Endothelial cell of umbilical vein (primary cell): ENCODE measurements around the gene SUGCT. TPM values are rescaled to one million over a fixed set of nuclear protein-coding genes. Genes with fewer than 3 reads are reported as not detected.
A peak's percentile ranks its signal among the peaks of the same experiment; 100 is the strongest.

ENCODE experiments used
- BruUV-seq: library from RNA; stranded (reverse); fragments of 400-500 nt; replicated peaks from 2 replicates; lab custom pipeline; 2021; lab: Mats Ljungman, UMichigan
- CTCF ChIA-PET: fragments of 300-600, 350-600 bp; sonication (Branson Sonifier 250); formaldehyde crosslinking; loops from one replicate; lab custom pipeline; 2021; ENCODE audit warnings: antibody characterized with exemption, inconsistent platforms; lab: Charles Lee
- POLR2A ChIA-PET: fragments of 300-600, 350-600 bp; sonication (Branson Sonifier 250); formaldehyde crosslinking; loops from one replicate; lab custom pipeline; 2021; ENCODE audit warnings: antibody characterized with exemption, inconsistent platforms; lab: Charles Lee
- DNase-seq: peaks from one replicate; pipeline ENCODE4 v3.0.0-alpha.2; 2011; ENCODE audit warnings: low read depth, low spot score
- FAIRE-seq: peaks from 2 replicates; lab custom pipeline; 2011; peaks lifted over from hg19 to GRCh38; lab: Jason Lieb, UNC
- H2AFZ ChIP-seq: 2 replicates; pipeline ENCODE4 v1.6.0; 2012; ENCODE audit warnings: low read depth, low read length, control low read depth, inconsistent platforms
- H3K27ac ChIP-seq: 2 replicates; pipeline ENCODE4 v1.5.1; 2011; ENCODE audit warnings: low read depth, mild to moderate bottlenecking, control low read depth, low read length, moderate library complexity; ENCODE audit not compliant: insufficient read depth
- H3K27me3 ChIP-seq, 2 experiments: 2 replicates each; pipeline versions ENCODE4 v1.6.0 to v1.6.1; 2011; ENCODE audit warnings: low read length in 2 of 2, mixed read lengths in 1 of 2; ENCODE audit not compliant: control insufficient read depth in 2 of 2, insufficient read depth in 2 of 2
- H3K36me3 ChIP-seq, 2 experiments: 2 replicates in 1 of 2; 3 replicates in 1 of 2; pipeline ENCODE4 v1.5.1; 2011; ENCODE audit warnings: low read length in 2 of 2, mild to moderate bottlenecking in 1 of 2, moderate library complexity in 1 of 2; ENCODE audit not compliant: control insufficient read depth in 2 of 2, insufficient read depth in 2 of 2; ENCODE audit errors: extremely low read depth in 1 of 2
- H3K4me1 ChIP-seq: 3 replicates; pipeline ENCODE4 v1.5.1; 2011; ENCODE audit warnings: mild to moderate bottlenecking, low read length; ENCODE audit not compliant: control insufficient read depth, insufficient read depth; ENCODE audit errors: extremely low read depth
- H3K4me2 ChIP-seq: 2 replicates; pipeline ENCODE4 v1.6.1; 2011; ENCODE audit warnings: low read length, control low read depth, mixed read lengths; ENCODE audit not compliant: insufficient read depth
- H3K4me3 ChIP-seq, 3 experiments: fragments of 200-600 bp in 1 of 3; sonication (generic), shearing (Covaris generic) in 1 of 3; replicated peaks in 1 of 3; 2 replicates each; pipeline ENCODE4 v1.5.1; 2011 to 2016; ENCODE audit warnings: control low read depth in 3 of 3, low read length in 3 of 3, mild to moderate bottlenecking in 2 of 3, inconsistent platforms in 1 of 3, low read depth in 1 of 3, moderate library complexity in 1 of 3; ENCODE audit not compliant: insufficient read depth in 1 of 3
- H3K79me2 ChIP-seq: 2 replicates; pipeline ENCODE4 v1.6.0; 2012; ENCODE audit warnings: low read length, inconsistent platforms; ENCODE audit not compliant: control insufficient read depth, insufficient read depth
- H3K9ac ChIP-seq: replicated peaks from 2 replicates; pipeline ENCODE3; 2011; ENCODE audit warnings: low read length, control low read depth; ENCODE audit not compliant: insufficient read depth; ENCODE audit errors: extremely low read depth
- H3K9me1 ChIP-seq: replicated peaks from 3 replicates; pipeline ENCODE4 v1.6.0; 2011; ENCODE audit warnings: mild to moderate bottlenecking, low read length; ENCODE audit not compliant: control insufficient read depth, insufficient read depth; ENCODE audit errors: extremely low read depth
- H3K9me3 ChIP-seq: replicated peaks from 2 replicates; pipeline ENCODE4 v1.5.1; 2012; ENCODE audit warnings: low read length, inconsistent platforms; ENCODE audit not compliant: control insufficient read depth, insufficient read depth
- H4K20me1 ChIP-seq: replicated peaks from 2 replicates; pipeline ENCODE3; 2011; ENCODE audit warnings: mild to moderate bottlenecking, low read length; ENCODE audit not compliant: control insufficient read depth, insufficient read depth; ENCODE audit errors: extremely low read depth
- EZH2 ChIP-seq: IDR thresholded peaks from 2 replicates; pipeline ENCODE4 v1.6.1; 2012; ENCODE audit warnings: borderline replicate concordance, low read depth, mild to moderate bottlenecking, moderate library complexity, low read length, inconsistent platforms; ENCODE audit not compliant: severe bottlenecking
- FOS ChIP-seq: IDR thresholded peaks from 2 replicates; pipeline ENCODE4 v1.6.1; 2011; ENCODE audit warnings: mild to moderate bottlenecking, low read length, moderate library complexity, borderline replicate concordance; ENCODE audit not compliant: insufficient read depth
- GATA2 ChIP-seq: IDR thresholded peaks from 2 replicates; pipeline ENCODE4 v1.7.0; 2011; ENCODE audit warnings: low read depth, mild to moderate bottlenecking, moderate library complexity, mixed read lengths, low read length; ENCODE audit not compliant: insufficient read length, insufficient read depth
- JUN ChIP-seq: IDR thresholded peaks from 2 replicates; pipeline ENCODE4 v1.6.1; 2011; ENCODE audit warnings: borderline replicate concordance, low read depth; ENCODE audit not compliant: insufficient read length, insufficient read depth
- MYC ChIP-seq: IDR thresholded peaks from one replicate; pipeline ENCODE4 v1.6.1; 2011; ENCODE audit warnings: mild to moderate bottlenecking, low read depth, low read length
- POLR2A ChIP-seq: IDR thresholded peaks from 2 replicates; pipeline ENCODE4 v1.6.1; 2012; ENCODE audit warnings: low read depth, mild to moderate bottlenecking, control low read depth, low read length
- POLR2AphosphoS5 ChIP-seq: IDR thresholded peaks from 2 replicates; pipeline ENCODE4 v1.6.1; 2012; ENCODE audit warnings: low read depth, mild to moderate bottlenecking, control low read depth, low read length, moderate library complexity; ENCODE audit not compliant: insufficient read depth
- dilution Hi-C: fragments of 300-500 bp; cut with MboI; formaldehyde crosslinking; loops from one replicate; pipeline ENCODE4 v1.15.0; 2019; ENCODE audit warnings: low sequenced_read_pairs; ENCODE audit not compliant: extremely low pct_ligation_motif_present
- intact Hi-C: fragments of 100-400 bp; cut with micrococcal nuclease; formaldehyde crosslinking; loops from one replicate; pipeline ENCODE4 v1.10.0; 2022
- polyA plus RNA-seq, 4 experiments: library from polyadenylated mRNA; depleted of rRNA in 3 of 4; stranded (reverse) in 3 of 4; unstranded in 1 of 4; fragments of >200 nt; gene quantifications; 2 replicates each; pipeline versions ENCODE4 v1.2.1 to v1.2.3, GENCODE V29; 2011 to 2012; ENCODE audit warnings: missing spikeins in 1 of 4
- total RNA-seq: library from RNA; stranded (reverse); gene quantifications from 2 replicates; pipeline ENCODE4 v1.2.3, GENCODE V29; 2021
- TF ChIP-seq, protein P1 (sequence below): IDR thresholded peaks from 2 replicates; pipeline ENCODE4 v1.6.1; 2011; ENCODE audit not compliant: insufficient read depth, insufficient read length
- TF ChIP-seq, protein P2 (sequence below), 2 donors: IDR thresholded peaks; 1 replicate in 1 of 2; 2 replicates in 1 of 2; pipeline ENCODE4 v1.5.1; 2011; ENCODE audit warnings: low read length in 2 of 2, mild to moderate bottlenecking in 2 of 2, moderate library complexity in 2 of 2, control low read depth in 1 of 2, inconsistent platforms in 1 of 2, low read depth in 1 of 2; ENCODE audit not compliant: insufficient read depth in 1 of 2; ENCODE audit errors: extremely low read depth in 1 of 2

SUGCT gene
- total and polyA plus RNA-seq, 2 donors (not counting 3 experiments of a cell fraction or from before 2014, with no cell fraction given): 1.2 to 1.4 TPM

DNA sequence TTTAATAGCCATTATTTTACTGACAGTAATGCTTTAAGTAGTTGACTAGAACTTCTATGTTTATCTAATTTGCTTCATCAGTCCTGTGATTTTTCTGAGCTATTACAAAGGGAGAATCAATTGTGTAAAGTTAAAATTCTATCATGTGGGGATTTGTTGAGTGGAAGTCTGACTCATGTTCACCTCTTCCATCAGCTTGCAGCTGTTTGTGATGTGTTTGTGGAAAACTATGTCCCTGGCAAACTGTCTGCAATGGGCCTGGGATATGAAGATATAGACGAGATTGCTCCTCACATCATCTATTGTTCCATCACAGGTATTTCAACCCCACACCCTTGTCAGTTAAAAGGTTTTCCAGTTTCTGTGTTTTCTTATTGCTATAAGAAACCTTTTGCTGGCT lies 59.9 kb downstream of the SUGCT start:
- Histone ChIP-seq H3K9me1 (no peaks in the 10 kb centered on the region), H4K20me1 (no peaks in the 10 kb centered on the region), H3K79me2 (no peaks in the 10 kb centered on the region), H3K27ac (no peak overlapping the region), H3K4me3 (no peak overlapping the region), H3K27me3 (no peaks in the 10 kb centered on the region), H3K9ac (no peak overlapping the region), H3K4me2 (no peak overlapping the region), H3K4me1 (no peaks in the 10 kb centered on the region), H3K9me3 (no peaks in the 10 kb centered on the region), H2AFZ (no peak overlapping the region), H3K36me3 (no peaks in the 10 kb centered on the region)
- TF ChIP-seq GATA2 (no peak), MYC (no peak), POLR2AphosphoS5 (no peak), FOS (peak; percentile 28), EZH2 (no peak)
- TF ChIP-seq, protein P1, sequence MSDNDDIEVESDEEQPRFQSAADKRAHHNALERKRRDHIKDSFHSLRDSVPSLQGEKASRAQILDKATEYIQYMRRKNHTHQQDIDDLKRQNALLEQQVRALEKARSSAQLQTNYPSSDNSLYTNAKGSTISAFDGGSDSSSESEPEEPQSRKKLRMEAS: no peak
- dilution Hi-C loops: no loop called here
- BruUV-seq: no TSS peak
- intact Hi-C loops: no loop called here
- FAIRE-seq: no peak
- ChIA-PET CTCF (interaction anchor here (0.7 kb wide), 1 partner anchor 299 kb away, joined by 3 read pairs; no protein-coding TSS in a partner anchor), POLR2A (no interaction called here)
- DNase-seq: peak; percentile 27

DNA sequence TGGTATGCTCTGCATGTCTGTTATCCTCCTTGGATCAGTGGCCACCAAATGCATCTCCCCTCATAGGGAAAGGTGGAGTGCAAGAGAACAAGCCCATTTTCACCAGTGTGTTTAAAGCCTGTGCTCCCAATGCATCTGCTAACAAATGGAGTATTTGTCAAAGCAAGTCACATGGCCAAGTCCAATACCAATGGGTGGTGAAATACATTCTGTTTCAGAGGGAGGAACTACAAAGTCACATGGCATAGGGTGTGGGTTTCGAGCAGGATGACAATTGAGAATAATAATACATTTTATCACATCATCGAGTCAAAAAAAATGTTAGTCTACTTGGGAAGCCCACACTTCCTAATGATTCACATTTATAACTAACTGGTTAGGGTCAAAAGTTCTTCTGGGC lies 62.7 kb downstream of the SUGCT start:
- Histone ChIP-seq H3K9ac (no peak overlapping the region), H4K20me1 (no peaks in the 10 kb centered on the region), H3K79me2 (no peaks in the 10 kb centered on the region), H3K36me3 (no peaks in the 10 kb centered on the region), H3K27me3 (no peaks in the 10 kb centered on the region), H3K27ac (no peak overlapping the region), H2AFZ (peak overlapping the region; percentile 11), H3K9me1 (no peaks in the 10 kb centered on the region), H3K4me2 (no peak overlapping the region), H3K4me3 (no peak overlapping the region), H3K9me3 (no peaks in the 10 kb centered on the region), H3K4me1 (peaks cover 2% of the 10 kb centered on the region)
- TF ChIP-seq EZH2 (no peak), POLR2A (no peak), GATA2 (no peak), JUN (no peak), FOS (no peak), MYC (no peak), POLR2AphosphoS5 (no peak)
- TF ChIP-seq, protein P2, sequence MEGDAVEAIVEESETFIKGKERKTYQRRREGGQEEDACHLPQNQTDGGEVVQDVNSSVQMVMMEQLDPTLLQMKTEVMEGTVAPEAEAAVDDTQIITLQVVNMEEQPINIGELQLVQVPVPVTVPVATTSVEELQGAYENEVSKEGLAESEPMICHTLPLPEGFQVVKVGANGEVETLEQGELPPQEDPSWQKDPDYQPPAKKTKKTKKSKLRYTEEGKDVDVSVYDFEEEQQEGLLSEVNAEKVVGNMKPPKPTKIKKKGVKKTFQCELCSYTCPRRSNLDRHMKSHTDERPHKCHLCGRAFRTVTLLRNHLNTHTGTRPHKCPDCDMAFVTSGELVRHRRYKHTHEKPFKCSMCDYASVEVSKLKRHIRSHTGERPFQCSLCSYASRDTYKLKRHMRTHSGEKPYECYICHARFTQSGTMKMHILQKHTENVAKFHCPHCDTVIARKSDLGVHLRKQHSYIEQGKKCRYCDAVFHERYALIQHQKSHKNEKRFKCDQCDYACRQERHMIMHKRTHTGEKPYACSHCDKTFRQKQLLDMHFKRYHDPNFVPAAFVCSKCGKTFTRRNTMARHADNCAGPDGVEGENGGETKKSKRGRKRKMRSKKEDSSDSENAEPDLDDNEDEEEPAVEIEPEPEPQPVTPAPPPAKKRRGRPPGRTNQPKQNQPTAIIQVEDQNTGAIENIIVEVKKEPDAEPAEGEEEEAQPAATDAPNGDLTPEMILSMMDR (IDR thresholded peaks at IDR 0.05; ENCODE audit: extremely low read depth in 1 of 2, insufficient read depth in 1 of 2, low read depth in 1 of 2, low read length in 2 of 2): no peak
- TF ChIP-seq, protein P1: no peak
- FAIRE-seq (no peak), DNase-seq (no peak)
- intact Hi-C loops (no loop called here), dilution Hi-C loops (no loop called here)
- ChIA-PET CTCF (interaction anchor here (2.5 kb wide), 1 partner anchor 34 kb away, joined by 23 read pairs; no protein-coding TSS in a partner anchor), POLR2A (no interaction called here)
- BruUV-seq: no TSS peak
